Measurements from ENCODE around the gene COPA.

COPA gene

DNA sequence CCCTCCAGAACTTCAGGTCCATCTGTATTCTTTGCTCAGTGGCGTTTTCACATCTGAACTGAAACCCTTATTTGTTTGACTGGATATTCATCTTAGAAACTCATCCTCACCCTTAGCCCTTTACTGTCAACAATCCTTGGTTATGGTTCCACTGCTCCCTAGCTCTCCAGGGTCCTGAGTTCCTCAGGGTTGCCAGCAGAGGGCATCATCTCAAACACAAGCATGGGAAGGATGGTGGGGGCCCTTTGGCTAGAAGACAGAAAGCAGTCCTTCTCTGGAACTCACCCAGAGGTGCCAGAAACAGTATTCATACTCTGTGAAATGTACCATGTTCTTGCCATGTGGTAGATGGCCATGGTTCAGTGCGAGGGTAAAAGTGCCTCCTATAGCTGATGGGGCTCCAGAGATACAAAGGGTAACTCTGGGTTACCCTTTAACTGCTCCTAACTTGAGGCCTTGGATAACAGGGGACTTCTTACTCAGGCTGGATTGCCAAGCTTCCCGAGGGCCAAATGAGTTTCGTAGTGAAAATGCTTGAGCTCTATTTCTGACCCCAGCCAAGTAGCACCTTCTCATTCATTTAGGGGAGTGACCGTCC lies 11.4 kb upstream of the COPA start:
- TF ChIP-seq, protein P1, sequence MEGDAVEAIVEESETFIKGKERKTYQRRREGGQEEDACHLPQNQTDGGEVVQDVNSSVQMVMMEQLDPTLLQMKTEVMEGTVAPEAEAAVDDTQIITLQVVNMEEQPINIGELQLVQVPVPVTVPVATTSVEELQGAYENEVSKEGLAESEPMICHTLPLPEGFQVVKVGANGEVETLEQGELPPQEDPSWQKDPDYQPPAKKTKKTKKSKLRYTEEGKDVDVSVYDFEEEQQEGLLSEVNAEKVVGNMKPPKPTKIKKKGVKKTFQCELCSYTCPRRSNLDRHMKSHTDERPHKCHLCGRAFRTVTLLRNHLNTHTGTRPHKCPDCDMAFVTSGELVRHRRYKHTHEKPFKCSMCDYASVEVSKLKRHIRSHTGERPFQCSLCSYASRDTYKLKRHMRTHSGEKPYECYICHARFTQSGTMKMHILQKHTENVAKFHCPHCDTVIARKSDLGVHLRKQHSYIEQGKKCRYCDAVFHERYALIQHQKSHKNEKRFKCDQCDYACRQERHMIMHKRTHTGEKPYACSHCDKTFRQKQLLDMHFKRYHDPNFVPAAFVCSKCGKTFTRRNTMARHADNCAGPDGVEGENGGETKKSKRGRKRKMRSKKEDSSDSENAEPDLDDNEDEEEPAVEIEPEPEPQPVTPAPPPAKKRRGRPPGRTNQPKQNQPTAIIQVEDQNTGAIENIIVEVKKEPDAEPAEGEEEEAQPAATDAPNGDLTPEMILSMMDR (IDR thresholded peaks at IDR 0.05; ENCODE audit: borderline replicate concordance, insufficient read depth, low read depth, low read length), result peak; percentile 56; the same call in 1 of the 2 replicates
- no peak overlapping the region for H3K4me3 ChIP-seq (ENCODE audit: low read depth, low read length)

DNA sequence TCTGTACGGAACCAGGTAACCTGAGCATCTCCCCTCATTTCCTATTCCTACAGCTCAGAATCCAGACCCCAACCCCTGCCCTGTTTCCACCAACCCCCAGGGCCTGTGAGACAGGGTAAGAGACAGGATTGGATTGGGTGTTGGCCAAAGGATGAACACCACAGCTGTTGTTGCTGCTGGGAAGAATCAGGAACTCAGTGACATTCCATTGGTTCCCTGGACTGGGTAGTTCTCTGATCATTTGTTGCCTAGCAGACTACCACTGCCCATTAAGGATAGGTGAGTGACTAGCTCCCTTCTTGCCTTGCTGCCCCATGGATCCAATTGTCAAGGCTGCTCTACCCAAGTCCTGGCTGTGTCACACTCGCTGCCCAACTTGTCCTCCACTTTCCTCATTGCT lies 10.2 kb upstream of the COPA start:
- no peak overlapping the region for H3K4me3 ChIP-seq (ENCODE audit: low read depth, low read length)

DNA sequence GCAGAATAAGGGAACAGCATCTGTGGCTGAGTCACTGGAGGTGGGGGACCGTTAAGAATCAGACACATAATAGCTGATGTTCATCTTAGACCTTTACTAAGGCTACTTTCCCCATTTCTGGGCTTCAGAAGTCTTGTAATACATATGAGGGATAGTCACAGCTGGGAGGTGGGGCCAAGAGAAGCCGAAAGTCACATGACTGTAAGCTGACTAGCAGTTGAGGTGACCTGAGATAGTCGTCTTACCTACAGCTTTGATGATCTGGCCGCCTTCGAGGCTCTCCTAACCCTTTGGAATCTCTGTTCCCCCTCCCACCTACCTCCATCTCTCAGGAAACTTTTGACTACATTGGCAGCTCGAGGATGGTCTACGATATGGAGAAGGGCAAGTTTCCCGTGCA lies 9.5 kb upstream of the COPA start:
- no peak overlapping the region for H3K4me3 ChIP-seq (ENCODE audit: low read depth, low read length)
- TF ChIP-seq, protein P1 (IDR thresholded peaks at IDR 0.05; ENCODE audit: borderline replicate concordance, insufficient read depth, low read depth, low read length), result no peak

More for the DNA sequence above, 10.2 kb upstream of the COPA start:
- TF ChIP-seq, protein P1 (IDR thresholded peaks at IDR 0.05; ENCODE audit: borderline replicate concordance, insufficient read depth, low read depth, low read length), result no peak

DNA sequence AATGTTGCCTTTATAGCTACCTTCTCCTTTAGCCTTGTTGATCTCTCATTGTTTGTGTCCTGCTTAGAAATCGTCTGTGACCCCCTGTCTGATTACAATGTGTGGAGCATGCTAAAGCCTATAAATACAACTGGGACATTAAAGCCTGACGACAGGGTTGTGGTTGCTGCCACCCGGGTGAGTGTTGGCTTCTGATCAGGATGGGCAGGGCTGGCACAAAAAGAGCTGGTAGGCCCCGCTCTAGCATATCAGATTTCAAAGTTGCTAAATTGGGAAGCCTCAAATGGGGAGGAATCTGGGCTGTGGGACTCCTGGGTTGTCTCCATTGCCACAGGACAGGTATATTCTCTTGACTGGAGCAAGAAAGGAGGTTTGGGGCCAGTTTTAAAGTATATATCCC lies 8.6 kb upstream of the COPA start:
- no peak overlapping the region for H3K4me3 ChIP-seq (ENCODE audit: low read depth, low read length)
- TF ChIP-seq, protein P1 (IDR thresholded peaks at IDR 0.05; ENCODE audit: borderline replicate concordance, insufficient read depth, low read depth, low read length), result no peak

DNA sequence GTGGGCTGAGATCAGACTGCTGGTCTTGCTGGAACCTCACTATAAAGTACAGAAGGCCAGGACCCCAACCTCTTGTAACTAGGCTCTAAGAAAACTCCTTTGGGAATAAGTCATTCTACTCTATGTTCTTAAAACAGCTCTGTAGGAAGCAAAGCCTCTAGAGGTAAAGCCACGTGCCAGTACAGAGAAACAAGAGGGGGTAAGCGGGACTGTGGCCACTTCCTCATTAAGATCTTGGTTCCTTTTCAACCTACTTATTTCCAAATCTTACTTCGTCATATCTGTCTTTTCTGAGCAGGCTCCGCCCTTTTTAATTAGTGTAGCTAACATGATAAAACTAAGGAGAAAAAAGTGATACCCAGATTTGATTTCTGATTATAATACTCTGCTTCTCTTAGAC lies 3.9 kb upstream of the COPA start:
- TF ChIP-seq, protein P1 (IDR thresholded peaks at IDR 0.05; ENCODE audit: borderline replicate concordance, insufficient read depth, low read depth, low read length), result no peak
- no peak overlapping the region for H3K4me3 ChIP-seq (ENCODE audit: low read depth, low read length)

DNA sequence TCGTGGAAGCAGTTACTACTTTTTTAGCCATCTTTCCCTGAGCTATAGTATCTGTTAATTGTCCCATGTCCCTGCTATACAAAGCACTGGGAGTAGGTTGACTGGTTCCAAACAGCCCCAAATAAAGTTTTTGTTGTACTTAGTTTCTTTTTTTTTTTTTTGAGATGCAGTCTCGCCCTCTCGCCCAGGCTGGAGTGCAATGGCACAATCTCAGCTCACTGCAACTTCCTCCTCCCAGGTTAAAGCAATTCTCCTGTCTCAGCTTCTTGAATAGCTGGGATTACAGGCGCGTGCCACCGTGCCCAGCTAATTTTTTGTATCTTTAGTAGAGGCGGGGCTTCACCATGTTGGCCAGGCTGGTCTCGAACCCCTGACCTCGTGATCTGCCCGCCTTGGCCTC lies 3.4 kb upstream of the COPA start:
- no peak overlapping the region for H3K4me3 ChIP-seq (ENCODE audit: low read depth, low read length)
- TF ChIP-seq, protein P1 (IDR thresholded peaks at IDR 0.05; ENCODE audit: borderline replicate concordance, insufficient read depth, low read depth, low read length), result no peak

DNA sequence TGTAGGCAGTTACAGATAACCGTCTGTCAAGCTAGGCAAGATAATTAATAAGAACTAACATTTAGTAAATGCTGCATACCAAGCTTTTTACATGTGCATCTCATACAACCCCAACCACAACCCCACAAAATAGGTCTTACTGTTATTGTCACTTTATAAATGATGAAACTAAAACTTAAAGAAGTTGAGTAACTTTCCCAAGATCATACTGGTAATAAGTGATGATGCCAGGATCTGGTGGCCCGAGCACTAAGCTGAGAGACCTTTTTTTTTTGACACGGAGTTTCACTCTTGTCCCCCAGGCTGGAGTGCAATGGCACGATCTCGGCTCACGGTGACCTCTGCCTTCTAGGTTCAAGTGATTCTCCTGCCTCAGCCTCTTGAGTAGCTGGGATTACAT lies 1.9 kb upstream of the COPA start:
- H3K4me3 ChIP-seq (ENCODE audit: low read depth, low read length), result no peak overlapping the region
- TF ChIP-seq, protein P1 (IDR thresholded peaks at IDR 0.05; ENCODE audit: borderline replicate concordance, insufficient read depth, low read depth, low read length), result no peak

All from GM12875 (cell line).